ENCODE data around the gene XYLT1. TPM values are rescaled to one million over a fixed set of nuclear protein-coding genes. Genes with fewer than 3 reads are reported as not detected.
A peak's percentile ranks its signal among the peaks of the same experiment; 100 is the strongest.

XYLT1 gene
- total and polyA plus RNA-seq, 8 donors: 6.0 to 8.4 (median 7.3) TPM

DNA sequence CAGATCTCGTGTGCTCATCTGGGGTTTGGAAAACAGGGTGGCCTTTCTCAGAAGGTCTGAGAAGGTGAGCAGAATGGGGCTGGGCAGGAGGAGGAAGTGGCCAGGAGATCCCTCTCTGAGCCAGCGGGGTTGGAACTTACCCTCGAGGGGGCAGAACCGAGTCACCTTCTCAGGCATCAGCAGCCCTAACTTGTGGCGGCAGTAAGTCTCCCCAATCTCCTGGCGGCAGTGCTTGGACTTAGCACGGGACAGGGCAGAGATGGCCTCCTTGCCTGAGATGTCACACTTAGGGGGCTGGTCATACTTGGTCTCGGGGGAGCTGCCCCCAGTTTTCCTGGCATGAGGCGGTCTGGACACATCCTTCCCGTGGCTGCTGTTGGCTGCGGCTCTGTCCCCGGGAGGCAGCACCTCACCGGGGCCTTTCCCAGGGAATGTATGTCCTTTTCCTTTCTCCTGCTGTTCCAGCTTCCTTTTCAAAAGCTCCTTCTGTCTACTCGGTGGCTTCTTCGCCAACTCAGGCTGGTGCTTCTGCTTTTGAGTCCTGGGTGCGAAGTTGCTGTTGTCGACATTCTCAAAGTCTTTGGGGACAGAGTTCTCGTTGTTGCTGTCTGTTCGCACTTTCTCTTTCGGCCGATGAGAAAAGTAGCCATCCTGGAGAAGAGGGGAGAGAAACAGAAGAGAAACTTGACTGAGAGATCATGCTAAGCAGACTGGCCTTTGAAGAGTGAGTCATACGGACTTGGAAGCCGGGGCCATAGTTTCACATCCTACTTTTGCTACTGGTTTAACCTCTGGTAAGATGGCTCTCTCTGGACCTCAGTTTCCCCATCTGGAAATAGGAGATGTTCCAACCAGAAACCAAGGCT is 211.7 kb downstream of the XYLT1 start:
- peak; percentile 69 for ATAC-seq
- Histone ChIP-seq H3K27ac (peak overlapping the region in 1 of 2 donors; percentile 68), H3K9me3 (no peaks in the 10 kb centered on the region), H3K4me3 (no peak overlapping the region), H3K27me3 (no peaks in the 10 kb centered on the region), H3K36me3 (no peaks in the 10 kb centered on the region), H3K4me1 (no peaks in the 10 kb centered on the region)
- TF ChIP-seq, protein P1, sequence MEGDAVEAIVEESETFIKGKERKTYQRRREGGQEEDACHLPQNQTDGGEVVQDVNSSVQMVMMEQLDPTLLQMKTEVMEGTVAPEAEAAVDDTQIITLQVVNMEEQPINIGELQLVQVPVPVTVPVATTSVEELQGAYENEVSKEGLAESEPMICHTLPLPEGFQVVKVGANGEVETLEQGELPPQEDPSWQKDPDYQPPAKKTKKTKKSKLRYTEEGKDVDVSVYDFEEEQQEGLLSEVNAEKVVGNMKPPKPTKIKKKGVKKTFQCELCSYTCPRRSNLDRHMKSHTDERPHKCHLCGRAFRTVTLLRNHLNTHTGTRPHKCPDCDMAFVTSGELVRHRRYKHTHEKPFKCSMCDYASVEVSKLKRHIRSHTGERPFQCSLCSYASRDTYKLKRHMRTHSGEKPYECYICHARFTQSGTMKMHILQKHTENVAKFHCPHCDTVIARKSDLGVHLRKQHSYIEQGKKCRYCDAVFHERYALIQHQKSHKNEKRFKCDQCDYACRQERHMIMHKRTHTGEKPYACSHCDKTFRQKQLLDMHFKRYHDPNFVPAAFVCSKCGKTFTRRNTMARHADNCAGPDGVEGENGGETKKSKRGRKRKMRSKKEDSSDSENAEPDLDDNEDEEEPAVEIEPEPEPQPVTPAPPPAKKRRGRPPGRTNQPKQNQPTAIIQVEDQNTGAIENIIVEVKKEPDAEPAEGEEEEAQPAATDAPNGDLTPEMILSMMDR (IDR thresholded peaks at IDR 0.05): no peak
- intact Hi-C loops (cut with DNase I): no loop called here
- peak in 2 of 4 donors; percentile 38 to 57 for DNase-seq

DNA sequence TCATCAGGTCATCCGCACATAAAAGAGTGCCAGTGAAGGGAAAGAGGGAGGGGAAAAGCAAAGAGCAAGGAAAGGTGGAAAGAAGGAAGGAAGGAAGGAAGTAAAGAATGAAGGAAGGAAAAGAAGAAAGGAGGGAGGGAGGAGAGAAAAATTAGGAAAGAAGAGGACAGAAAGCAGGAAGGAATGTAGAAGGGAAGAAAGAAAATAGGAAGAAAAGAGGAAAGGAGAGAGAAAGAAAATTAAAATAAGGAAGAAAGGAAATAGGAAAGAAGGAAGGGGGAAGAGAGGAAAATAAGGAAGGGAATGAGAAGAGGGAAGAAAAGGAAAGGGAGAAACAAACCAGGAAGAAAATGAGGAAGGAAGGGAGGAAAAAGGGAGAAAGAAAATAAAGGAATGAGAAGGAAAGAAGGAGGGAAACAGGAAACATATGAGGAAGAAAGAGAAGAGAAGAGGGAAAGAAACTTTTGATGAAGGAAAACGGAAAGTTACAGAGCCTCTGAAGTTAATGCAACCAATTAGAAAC is 212.6 kb downstream of the XYLT1 start:
- H3K27ac ChIP-seq: no peak overlapping the region
- H3K27me3 ChIP-seq: no peaks in the 10 kb centered on the region
- H3K36me3 ChIP-seq: no peaks in the 10 kb centered on the region
- no peaks in the 10 kb centered on the region for H3K4me1 ChIP-seq
- intact Hi-C loops (cut with DNase I): no loop called here
- H3K4me3 ChIP-seq: no peak overlapping the region
- ATAC-seq (no peak), DNase-seq (no peak)
- H3K9me3 ChIP-seq: no peaks in the 10 kb centered on the region
- TF ChIP-seq, protein P1 (IDR thresholded peaks at IDR 0.05): no peak

DNA sequence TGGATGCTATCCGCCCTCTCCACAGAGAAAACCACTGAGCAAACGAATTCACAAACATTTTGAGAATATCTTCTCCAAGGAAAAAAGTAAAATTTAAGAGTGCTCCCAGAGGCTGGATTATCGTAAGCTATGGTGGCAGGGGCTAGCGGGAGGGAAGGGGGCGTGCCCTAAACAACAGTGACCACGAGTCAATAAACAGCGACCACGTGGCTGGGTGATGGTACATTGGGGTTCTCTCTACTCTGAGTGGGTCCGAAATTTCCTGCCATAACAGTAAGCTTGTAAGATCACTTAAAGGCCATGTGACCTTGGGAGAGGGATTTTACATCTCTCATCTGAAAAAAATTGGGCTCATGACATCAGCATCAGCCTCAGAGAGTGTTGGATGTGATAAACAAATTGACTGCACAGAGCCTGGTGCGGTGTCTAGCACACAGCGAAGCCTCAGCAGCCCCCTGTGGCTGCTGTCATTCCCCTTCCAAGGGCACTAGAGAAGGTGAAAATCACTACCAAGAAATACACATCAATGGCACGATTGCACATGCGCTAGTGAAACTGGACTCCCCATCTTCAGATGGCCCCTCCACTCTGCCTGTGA is 213.2 kb downstream of the XYLT1 start:
- intact Hi-C loops (cut with DNase I): no loop called here
- no peaks in the 10 kb centered on the region for H3K4me1 ChIP-seq
- no peaks in the 10 kb centered on the region for H3K36me3 ChIP-seq
- no peaks in the 10 kb centered on the region for H3K9me3 ChIP-seq
- TF ChIP-seq, protein P1 (IDR thresholded peaks at IDR 0.05): no peak
- ATAC-seq (no peak), DNase-seq (no peak)
- H3K27ac ChIP-seq: no peak overlapping the region
- no peak overlapping the region for H3K4me3 ChIP-seq
- H3K27me3 ChIP-seq: no peaks in the 10 kb centered on the region

DNA sequence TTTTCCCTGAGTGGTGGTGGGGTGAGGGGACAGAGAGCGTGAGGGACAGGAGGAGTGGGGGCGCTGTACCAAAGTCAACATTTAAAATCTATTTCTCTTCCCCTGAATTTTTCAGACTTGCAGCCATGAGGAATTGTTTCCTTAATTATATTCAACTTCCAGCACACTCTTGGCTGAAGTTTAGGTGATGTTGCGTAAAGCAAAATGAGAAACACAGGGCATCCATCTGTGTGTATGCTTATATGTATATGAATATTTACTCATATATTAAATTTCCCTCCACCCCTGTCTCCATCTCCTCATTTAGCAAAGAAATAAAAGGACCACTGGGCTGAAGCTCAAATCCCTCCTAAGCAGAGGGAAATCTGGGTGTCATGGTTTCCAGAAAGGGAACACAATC is 218.1 kb downstream of the XYLT1 start:
- intact Hi-C loops (cut with DNase I): no loop called here
- no peak for ATAC-seq
- TF ChIP-seq, protein P1 (IDR thresholded peaks at IDR 0.05): no peak
- H3K9me3 ChIP-seq: no peaks in the 10 kb centered on the region
- no peak overlapping the region for H3K27ac ChIP-seq
- no peak overlapping the region for H3K4me3 ChIP-seq
- peak in 1 of 4 donors; percentile 30 for DNase-seq
- H3K4me1 ChIP-seq: no peaks in the 10 kb centered on the region
- no peaks in the 10 kb centered on the region for H3K36me3 ChIP-seq
- H3K27me3 ChIP-seq: no peaks in the 10 kb centered on the region

DNA sequence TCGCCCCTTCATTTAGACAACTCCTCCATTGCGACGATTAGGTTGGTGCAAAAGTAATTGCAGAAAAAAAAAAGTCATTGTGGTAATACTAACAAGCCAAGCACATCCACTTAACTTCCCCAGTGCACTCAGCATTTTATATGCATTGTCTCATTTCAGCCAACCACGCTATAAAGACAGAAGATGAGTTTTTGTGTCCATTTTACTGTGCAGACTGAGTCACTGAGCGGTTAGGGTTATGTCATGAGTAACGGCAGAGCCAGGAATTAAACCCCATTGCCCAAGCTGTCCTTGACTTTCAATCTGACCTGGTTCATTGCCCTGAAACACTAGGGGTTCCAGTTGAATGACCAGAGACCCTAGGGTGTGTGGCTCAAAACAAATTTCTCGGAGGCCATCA is 218.7 kb downstream of the XYLT1 start:
- H3K27ac ChIP-seq: no peak overlapping the region
- H3K9me3 ChIP-seq: no peaks in the 10 kb centered on the region
- H3K27me3 ChIP-seq: no peaks in the 10 kb centered on the region
- ATAC-seq (no peak), DNase-seq (no peak)
- no peaks in the 10 kb centered on the region for H3K36me3 ChIP-seq
- no peaks in the 10 kb centered on the region for H3K4me1 ChIP-seq
- no peak overlapping the region for H3K4me3 ChIP-seq
- intact Hi-C loops (cut with DNase I): no loop called here
- TF ChIP-seq, protein P1 (IDR thresholded peaks at IDR 0.05): no peak
